GM18907 (cell line): ENCODE results near the gene EVA1C.
"Not testable (repeated sequence)": the region's sequence is repeated elsewhere in the genome, so short reads cannot be mapped to it uniquely, and the experiment has no call there.

Experiments
- ATAC-seq: cut with Tn5 transposase; IDR thresholded peaks from one replicate; pipeline ENCODE4 v1.9.1; 2021; ENCODE audit warnings: mild to moderate bottlenecking, moderate library complexity; ENCODE audit not compliant: unreplicated experiment

EVA1C gene

GRCh38 chr21:32459972-32460371, 47.5 kb downstream of the EVA1C start:
- ATAC-seq: no peak

DNA sequence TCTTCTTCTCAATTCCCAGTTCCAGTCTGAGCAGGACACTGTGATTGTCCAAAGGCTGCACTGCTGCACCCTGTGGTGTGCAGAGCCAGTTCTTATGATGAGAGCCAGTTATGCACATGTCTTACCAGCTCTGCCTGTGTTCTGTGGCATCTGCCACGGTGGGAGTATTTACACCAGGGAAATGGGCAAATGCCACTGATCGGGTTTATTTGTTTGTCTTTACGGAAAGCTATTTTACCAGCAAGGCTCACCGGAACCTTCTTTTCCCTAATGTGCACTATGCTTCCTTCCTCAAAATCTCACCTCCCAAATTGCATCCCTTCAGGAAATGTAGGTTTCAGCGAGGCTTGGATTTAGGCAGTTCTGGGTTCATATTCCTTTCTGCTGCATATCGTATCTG, 49.0 kb downstream of the EVA1C start:
- ATAC-seq: no peak

DNA sequence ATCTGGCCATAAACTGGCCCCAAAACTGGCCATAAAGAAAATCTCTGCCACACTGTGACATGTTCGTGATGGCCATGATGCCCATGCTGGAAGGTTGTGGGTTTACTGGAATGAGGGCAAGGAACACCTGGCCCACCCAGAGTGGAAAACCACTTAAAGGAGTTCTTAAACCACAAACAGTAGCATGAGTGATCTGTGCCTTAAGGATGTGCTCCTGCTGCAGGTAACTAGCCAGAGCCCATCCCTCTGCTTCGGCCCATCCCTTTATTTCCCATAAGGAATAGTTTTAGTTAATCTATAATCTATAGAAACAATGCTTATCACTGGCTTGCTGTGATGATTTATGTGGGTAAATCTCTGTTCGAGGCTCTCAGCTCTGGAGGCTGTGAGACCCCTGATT, 50.1 kb downstream of the EVA1C start:
- ATAC-seq: not testable (repeated sequence)

DNA sequence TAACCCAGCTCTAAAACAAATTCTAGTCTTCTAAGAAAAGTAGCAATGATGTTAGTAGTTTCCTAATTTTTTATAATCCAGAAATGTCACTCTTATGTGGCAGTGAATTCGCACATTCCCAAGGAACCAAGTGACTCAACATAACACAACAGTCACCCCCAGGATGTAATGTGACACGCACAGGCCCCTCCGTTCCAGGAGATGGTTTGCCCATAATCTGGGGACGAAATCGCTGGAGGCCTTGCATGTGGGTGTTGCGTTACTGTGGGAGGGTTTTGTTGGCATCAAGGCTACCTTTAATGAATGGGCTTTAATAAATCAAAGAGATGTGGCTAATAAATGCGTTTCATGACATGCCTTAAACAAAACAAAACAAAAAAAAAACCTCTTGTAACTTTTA, 50.9 kb downstream of the EVA1C start:
- no peak for ATAC-seq

- ATAC-seq: no peak
Observed at GRCh38 chr21:32463889-32464300, 51.4 kb downstream of the EVA1C start.

DNA sequence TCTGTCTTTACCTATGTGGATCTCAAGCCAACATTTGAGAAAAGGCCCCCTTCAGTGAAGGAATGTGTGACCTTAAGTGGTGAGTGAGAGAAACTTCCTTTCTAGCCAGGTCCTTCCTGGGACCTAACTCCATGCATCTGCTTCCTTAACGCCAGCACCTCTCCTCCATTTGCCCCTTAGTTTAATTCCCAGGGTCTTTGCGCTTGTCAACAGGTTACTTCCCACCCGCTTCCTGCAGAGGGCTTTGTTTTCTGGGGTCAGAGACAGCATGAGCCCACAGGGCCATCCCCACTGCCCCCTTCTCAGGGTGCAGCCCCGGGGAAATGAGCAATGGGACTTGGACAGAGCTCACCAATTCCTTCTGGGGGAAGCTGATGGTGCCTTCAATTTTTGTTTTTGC, 54.8 kb downstream of the EVA1C start:
- no peak for ATAC-seq

GRCh38 chr21:32468681-32469111, 56.2 kb downstream of the EVA1C start:
- no peak for ATAC-seq

GRCh38 chr21:32469628-32470027, 57.1 kb downstream of the EVA1C start:
- no peak for ATAC-seq

DNA sequence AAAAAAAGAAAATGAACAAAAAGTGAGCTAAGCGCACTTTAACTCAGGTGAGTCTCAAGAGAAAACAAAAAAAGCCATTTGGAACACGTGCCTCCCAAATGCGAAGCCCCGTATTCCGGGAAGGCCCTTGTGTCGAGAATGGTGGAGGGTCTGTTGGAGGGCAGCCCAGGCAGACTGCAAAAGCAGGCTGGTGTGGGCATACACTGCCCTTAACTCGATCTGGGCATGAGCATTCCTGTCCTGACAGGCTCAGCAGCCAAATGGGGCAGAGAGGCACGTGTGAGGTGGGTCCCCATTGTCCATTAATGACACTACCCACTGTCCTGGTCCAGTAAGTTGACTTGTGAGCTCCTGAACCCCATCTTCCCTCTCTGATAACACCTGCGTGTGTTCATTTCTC, 57.7 kb downstream of the EVA1C start:
- no peak for ATAC-seq

DNA sequence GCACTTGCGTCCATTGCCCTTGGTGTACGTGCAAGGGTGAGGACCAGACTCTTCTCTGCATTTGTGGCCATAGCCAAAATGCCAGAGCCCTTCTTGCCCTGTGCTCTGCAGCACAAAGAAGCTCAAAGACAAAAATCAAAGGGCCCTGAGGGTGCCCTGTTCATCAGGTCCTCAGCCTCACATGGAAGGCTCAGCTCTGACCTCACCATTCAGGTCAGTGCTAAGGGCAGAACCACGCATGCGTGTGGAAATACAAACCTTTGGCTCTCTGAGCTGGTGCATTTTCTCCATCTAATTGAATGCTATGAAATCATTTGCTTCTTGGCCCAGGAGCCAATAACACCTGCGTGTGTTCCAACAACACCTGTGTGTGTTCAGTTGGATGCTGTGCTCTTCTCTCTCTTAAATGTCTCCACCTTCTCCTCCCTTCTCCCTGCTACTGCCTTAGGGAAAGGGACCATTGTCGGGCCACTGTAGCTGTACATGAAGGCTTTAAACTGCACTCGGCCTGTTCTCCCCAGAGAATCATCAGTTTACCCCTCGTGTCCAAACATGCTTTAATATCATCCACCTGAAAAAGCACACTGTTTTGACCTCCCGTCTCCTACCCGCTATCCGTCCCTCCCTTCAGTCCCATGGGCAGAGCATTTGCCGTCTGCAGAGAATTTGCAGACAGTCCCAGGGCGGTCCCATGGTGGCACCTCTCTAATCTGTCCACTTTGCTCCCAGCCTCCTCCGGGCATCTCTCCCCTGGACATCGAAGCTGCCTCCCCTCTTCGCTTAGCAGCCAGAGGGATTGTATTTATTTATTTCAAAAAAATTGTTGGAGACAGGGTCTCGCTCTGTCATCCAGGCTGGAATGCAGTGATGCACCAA, 60.6 kb downstream of the EVA1C start:
- ATAC-seq: no peak

GRCh38 chr21:32474179-32475059, 61.9 kb downstream of the EVA1C start:
- no peak for ATAC-seq

DNA sequence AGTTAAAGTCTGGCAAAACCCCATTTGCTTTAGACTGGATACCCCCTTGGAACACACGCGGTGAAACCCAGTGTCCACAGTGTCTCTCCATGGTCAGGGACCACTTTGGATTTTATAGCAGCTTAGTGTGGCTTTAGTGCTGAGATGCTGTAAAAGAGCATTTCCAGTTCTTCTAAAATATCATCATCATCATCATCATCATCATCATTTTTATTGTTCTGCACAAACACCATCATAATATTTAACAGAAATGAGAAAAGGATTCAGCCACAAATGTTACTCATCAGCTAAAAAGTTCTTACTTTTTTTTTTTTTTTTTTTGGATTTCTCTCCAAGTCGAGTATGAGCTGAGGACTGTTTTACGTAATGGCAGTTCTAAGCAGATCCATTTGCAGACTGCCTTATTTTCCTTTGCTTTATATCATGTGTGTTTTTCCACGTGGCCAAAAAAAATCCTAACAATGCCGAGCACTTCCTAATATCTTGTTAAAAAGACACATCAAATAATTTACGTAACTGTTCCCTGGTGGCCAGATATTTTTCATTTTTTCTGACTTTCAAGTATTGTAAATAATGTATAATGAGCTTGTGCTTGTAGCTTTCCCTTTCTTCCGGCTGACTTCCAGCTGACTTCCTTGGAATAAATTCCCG, 62.8 kb downstream of the EVA1C start:
- ATAC-seq: no peak

DNA sequence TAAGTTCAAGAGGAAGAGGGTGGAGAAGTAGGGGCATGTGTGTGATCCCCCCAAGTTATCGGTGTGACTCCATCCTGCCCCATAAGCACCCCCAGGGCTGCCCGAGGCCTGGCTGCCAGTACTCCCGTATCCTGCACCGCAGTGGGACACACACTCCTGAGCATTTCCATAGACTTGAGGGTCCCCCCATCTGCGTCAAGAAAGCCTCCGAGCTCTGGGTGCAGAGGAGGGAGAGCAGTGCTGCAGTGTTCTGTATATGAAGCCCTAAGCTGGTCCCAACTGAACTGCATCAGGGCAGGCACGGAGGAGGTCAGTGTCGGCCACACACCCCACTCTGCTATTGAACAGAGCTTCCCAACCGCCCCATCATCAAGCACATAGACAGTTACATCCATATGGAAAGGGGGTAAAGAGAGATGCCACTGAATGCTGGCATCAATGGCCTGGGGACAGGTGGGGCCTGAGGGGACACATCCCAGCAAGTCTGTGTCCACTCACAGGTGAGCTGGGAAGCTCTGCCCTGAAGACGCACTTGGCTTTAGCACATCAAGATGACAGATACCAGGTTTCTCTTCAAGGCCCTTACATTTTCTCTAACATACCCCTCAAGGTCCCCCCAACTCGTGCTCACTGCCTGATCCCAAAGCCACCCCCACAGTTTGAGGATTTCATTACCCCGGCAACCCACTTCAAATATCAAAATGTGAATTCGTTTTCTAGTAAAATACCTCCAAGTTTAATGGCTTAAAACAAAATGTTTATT, 64.3 kb downstream of the EVA1C start:
- no peak for ATAC-seq

DNA sequence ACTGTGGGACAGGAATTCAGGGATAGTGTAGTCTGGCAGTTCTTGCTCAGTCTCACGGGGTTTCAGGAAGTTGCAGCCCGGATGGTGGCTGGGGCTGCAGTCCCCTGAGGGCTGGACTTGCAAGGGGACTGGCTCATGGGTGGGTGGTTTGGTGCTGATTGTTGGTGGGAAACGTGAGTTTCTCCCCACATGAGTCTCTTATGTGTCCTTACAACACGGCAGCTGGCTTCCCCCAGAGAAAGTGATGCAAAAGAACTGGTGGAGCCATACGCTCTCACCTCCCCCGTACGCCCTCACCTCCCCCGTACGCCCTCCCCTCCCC, 64.9 kb downstream of the EVA1C start:
- ATAC-seq: no peak

GRCh38 chr21:32481875-32482408, 69.4 kb downstream of the EVA1C start:
- no peak for ATAC-seq

DNA sequence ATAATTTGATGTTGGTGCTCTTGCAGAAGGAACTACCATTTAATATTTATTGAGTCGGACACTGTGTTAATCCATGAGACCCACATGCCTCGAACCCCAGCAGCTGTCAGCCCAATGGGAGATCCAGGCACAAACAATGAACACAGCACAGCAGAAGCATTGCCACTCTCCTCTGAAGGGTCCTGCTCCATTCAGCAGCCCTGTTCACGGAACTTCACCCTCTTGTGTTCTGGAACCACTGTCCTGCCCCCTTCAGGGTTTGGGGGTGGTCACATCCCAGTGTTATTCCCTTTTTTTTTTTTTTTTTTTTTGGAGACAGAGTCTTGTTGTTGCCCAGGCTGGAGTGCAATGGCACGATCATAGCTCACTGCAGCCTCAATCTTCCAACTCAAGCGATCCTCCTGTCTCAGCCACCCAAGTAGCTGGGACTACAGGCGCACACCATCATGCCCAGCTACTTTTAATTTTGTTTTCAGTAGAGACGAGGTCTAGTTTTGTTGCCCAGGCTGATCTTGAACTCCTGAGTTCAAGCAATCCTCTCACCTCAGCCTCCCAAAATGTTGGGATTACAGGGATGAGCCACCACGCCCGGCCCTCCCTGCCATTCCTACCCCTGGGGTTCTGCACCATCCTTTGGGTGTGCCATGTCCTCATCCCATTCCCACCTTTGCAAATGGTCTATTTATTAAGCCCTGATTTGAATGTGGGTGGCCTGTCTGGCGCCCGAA, 70.2 kb downstream of the EVA1C start:
- ATAC-seq: no peak

DNA sequence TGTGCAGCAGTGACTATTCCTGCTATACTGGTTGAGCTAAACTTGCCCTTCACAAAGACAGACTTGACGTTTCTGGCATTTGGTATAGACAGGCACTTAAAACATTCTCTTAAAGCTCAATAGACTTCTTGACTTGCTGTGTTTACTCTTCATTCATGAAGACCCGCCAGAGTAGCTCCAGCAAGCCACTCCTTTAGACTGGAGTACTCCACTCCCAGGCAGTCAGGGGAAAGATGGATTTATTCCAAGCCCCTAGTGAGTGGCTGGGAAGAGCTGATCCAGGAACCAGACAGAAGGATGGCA, 70.7 kb downstream of the EVA1C start:
- no peak for ATAC-seq

GRCh38 chr21:32484706-32485380, 72.3 kb downstream of the EVA1C start:
- ATAC-seq: no peak

- no peak for ATAC-seq
Observed at GRCh38 chr21:32492376-32492775, 79.9 kb downstream of the EVA1C start.
